Fibroblast of mammary gland (primary cell): ENCODE measurements around the gene S100A1.
"Not testable (repeated sequence)": the region's sequence is repeated elsewhere in the genome, so short reads cannot be mapped to it uniquely, and the experiment has no call there.

ENCODE experiments used
- DNase-seq: peaks from one replicate; pipeline ENCODE4 v3.0.0-alpha.2; 2010; ENCODE audit warnings: low read depth
- H3K4me3 ChIP-seq: 2 replicates; pipeline ENCODE4 v1.5.1; 2011; ENCODE audit warnings: low read depth, mild to moderate bottlenecking, low read length, moderate library complexity; ENCODE audit not compliant: control insufficient read depth
- TF ChIP-seq, protein P1 (sequence below): conservative IDR thresholded peaks from 2 replicates; pipeline ENCODE4 v1.5.1; 2011; ENCODE audit warnings: low read depth, low read length, inconsistent platforms; ENCODE audit not compliant: control insufficient read depth, insufficient read depth

S100A1 gene

DNA sequence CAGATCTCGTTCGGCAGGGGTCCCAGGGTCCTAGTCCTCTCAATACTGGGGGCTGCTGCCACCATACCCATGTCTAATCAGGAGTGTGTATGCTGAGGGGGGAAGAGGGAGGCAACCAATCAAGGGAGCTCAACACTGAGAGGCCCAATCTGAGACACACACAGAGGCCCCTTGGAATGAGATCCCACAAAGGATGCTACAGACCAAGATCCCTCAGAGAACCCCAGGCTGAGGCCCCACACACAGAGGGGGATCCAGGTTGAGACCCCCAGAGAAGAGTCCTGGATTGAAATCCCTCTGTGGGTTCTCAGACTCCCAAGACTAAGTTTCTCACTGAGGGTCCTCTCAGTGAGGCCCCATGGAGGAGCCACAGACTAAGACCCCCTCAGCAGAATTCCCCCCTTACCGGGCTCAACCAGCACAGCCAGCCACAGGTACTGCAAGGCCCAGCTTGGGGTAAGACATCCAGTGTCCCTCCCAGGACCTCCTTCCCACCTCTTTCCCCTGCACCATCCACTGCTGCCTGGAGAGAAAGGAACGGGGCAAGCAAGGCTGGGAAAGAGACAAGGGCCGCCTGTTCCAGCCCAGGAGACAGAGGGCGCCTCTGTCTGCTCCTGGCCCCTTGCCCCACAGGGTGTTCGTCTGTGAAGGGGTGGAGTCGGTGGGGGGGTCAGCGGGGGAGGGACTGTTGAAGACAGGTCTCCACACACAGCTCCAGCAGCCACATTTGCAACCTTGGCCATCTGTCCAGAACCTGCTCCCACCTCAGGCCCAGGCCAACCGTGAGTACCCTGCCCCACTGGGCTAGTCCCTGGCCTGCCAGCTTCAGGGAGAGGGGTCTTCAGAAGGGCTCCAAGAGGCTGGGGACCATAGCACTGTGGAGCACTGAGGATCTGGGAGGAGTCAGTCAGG, at the start of gene S100A1:
Gene S100A1, plus strand, starts transcription at position 720 of the 912 bp plus-strand sequence. CDS start 2,088 bp downstream, outside the sequence.
- TF ChIP-seq, protein P1, sequence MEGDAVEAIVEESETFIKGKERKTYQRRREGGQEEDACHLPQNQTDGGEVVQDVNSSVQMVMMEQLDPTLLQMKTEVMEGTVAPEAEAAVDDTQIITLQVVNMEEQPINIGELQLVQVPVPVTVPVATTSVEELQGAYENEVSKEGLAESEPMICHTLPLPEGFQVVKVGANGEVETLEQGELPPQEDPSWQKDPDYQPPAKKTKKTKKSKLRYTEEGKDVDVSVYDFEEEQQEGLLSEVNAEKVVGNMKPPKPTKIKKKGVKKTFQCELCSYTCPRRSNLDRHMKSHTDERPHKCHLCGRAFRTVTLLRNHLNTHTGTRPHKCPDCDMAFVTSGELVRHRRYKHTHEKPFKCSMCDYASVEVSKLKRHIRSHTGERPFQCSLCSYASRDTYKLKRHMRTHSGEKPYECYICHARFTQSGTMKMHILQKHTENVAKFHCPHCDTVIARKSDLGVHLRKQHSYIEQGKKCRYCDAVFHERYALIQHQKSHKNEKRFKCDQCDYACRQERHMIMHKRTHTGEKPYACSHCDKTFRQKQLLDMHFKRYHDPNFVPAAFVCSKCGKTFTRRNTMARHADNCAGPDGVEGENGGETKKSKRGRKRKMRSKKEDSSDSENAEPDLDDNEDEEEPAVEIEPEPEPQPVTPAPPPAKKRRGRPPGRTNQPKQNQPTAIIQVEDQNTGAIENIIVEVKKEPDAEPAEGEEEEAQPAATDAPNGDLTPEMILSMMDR: no peak
- H3K4me3 ChIP-seq: peak within 1 kb of the TSS; percentile 87

DNA sequence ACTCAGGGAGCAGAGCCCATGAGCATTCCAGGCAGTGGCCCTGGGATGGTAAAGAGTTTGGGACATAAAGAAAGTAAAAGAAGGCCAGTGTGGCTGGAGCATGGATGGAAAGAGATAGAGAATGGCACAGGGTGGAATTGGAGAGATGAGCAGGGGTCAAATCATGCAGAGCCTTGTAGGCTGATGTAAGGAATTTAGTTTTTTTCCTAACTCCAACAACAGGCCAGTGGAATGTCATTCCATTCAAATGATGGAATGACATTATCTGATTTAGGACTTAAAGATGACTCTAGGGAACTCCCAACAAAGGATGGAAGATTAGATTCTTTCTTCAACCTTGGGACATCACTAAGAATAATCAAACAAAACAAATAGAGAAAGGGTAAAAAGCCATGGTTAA, 49.7 kb upstream of the S100A1 start:
- TF ChIP-seq, protein P1: no peak
- DNase-seq: no peak
- H3K4me3 ChIP-seq: no peak overlapping the region

More for the DNA sequence above, at the start of gene S100A1:
- no peak for DNase-seq

DNA sequence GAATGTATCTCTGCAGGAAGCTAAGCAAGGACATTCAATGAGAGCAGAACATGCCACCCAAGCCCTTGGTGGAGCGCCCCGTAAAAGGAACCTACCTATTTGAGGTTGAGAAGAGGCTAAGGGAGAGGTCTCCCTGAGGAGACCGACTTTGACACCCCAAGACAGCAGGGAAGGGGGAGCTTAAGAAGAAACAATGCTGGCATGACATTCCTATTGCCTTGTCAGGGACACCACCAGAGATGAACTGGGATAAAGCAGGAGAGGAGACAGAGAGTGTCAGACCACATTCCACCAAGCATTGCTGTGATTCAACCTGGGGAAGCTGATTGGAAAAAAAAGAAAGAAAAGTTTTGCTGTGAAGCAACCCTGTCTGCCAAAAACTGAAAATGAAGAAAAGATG, 49.3 kb upstream of the S100A1 start:
- TF ChIP-seq, protein P1: no peak
- DNase-seq: no peak
- H3K4me3 ChIP-seq: no peak overlapping the region

DNA sequence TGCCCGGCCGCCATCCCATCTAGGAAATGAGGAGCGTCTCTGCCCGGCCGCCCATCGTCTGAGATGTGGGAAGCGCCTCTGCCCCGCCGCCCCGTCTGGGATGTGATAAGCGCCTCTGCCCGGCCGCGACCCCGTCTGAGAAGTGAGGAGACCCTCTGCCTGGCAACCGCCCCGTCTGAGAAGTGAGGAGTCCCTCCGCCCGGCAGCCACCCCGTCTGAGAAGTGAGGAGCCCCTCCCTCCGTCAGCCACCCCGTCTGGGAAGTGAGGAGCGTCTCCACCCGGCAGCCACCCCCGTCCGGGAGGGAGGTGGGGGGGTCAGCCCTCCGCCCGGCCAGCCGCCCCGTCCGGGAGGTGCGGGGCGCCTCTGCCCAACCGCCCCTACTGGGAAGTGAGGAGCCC, 45.4 kb upstream of the S100A1 start:
- DNase-seq: not testable (repeated sequence)

DNA sequence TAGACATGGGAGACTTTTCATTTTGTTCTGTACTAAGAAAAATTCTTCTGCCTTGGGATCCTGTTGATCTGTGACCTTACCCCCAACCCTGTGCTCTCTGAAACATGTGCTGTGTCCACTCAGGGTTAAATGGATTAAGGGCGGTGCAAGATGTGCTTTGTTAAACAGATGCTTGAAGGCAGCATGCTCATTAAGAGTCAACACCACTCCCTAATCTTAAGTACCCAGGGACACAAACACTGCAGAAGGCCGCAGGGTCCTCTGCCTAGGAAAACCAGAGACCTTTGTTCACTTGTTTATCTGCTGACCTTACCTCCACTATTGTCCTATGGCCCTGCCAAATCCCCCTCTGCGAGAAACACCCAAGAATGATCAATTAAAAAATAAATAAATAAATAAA, 44.7 kb upstream of the S100A1 start:
- H3K4me3 ChIP-seq, DNase-seq: not testable (repeated sequence)

More for the DNA sequence above, 45.4 kb upstream of the S100A1 start:
- H3K4me3 ChIP-seq: not testable (repeated sequence)

DNA sequence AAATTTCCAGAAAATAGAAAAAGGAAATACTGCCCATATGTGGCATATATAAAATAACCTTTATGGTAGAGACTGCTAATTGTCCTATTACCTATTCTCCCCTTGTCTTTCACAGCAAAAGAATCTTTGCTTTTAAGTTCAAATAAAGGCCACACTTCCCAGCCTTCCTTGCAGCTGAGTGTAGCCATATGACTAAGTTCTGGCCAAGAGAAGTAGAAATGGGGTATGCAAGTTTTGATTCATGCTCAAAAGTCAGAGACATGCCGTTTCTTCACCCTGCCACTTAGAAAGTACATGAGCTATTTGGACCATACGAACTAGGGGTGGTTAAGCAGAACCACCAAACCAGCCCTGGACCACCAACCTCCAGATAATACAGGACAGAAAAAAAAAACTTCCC, 44.3 kb upstream of the S100A1 start:
- peak; percentile 32 for DNase-seq
- H3K4me3 ChIP-seq: no peak overlapping the region
- TF ChIP-seq, protein P1: no peak

DNA sequence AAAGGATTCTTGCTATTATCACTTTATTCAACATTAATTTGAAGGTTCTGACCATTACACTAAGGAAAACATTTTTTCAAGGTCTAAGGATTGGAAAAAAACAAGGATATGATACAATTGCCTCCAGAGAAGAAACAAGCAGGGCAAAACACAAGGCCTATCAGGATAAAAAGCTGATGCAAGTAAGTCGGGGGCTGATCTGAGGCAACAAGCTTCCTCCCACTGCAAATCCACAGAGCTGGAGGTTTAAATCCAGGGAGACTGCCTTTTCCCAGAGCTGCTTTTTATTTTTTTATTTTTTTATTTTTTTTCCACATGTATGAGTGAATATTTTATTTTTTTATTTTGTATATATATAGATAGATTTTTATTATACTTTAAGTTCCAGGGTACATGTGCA, 43.2 kb upstream of the S100A1 start:
- TF ChIP-seq, protein P1: no peak
- DNase-seq: no peak
- no peak overlapping the region for H3K4me3 ChIP-seq

DNA sequence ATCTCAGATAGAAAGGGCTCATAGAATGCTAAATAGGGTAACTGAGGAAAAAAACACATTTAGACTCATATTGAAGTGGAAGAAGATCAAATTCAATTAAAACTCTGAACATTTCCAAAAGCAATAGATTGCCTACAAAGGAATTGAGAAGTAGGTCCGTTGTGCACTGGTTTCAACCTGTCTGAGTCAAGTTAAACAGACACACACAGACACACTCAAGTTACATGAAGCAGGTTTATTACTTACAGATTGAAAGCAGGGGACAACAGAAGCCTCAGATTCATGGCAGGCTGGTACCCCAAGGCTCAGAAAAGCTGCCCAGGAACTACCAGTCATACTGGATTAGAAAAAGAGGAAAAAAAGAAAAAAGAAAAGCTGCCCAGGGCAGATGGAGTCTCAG, 41.9 kb upstream of the S100A1 start:
- H3K4me3 ChIP-seq: no peak overlapping the region
- TF ChIP-seq, protein P1: no peak
- DNase-seq: no peak
